DMS79 (cell line): ENCODE data around the gene SMCR8.
"Not testable (repeated sequence)": the region's sequence is repeated elsewhere in the genome, so short reads cannot be mapped to it uniquely, and the experiment has no call there.

ENCODE experiments used
- DNase-seq: peaks from one replicate; lab custom pipeline; 2025; lab: John Stamatoyannopoulos, UW

The SMCR8 gene

GRCh38 chr17:18318117-18318516 lies 3.0 kb downstream of the SMCR8 start:
- DNase-seq: no peak

- no peak for DNase-seq
Measured at GRCh38 chr17:18318771-18319450, 3.8 kb downstream of the SMCR8 start.

GRCh38 chr17:18319604-18320256 lies 4.6 kb downstream of the SMCR8 start:
- DNase-seq: no peak

GRCh38 chr17:18320301-18320700 lies 5.2 kb downstream of the SMCR8 start:
- DNase-seq: no peak

GRCh38 chr17:18321309-18321708 lies 6.2 kb downstream of the SMCR8 start:
- no peak for DNase-seq

- no peak for DNase-seq
Measured at GRCh38 chr17:18322522-18322921, 7.4 kb downstream of the SMCR8 start.

- no peak for DNase-seq
Measured at GRCh38 chr17:18323007-18323406, 7.9 kb downstream of the SMCR8 start.

- no peak for DNase-seq
Measured at GRCh38 chr17:18323507-18324139, 8.5 kb downstream of the SMCR8 start.

GRCh38 chr17:18324140-18325050 lies 9.3 kb downstream of the SMCR8 start:
- DNase-seq: no peak

GRCh38 chr17:18326039-18326438 lies 10.9 kb downstream of the SMCR8 start:
- no peak for DNase-seq

GRCh38 chr17:18326572-18326971 lies 11.5 kb downstream of the SMCR8 start:
- no peak for DNase-seq

- no peak for DNase-seq
Measured at GRCh38 chr17:18327093-18327492, 12.0 kb downstream of the SMCR8 start.

GRCh38 chr17:18327556-18327955 lies 12.5 kb downstream of the SMCR8 start:
- DNase-seq: no peak

- no peak for DNase-seq
Measured at GRCh38 chr17:18328643-18329204, 13.6 kb downstream of the SMCR8 start.

- DNase-seq: no peak
Measured at GRCh38 chr17:18331879-18332278, 16.8 kb downstream of the SMCR8 start.

GRCh38 chr17:18332909-18333489 lies 17.9 kb downstream of the SMCR8 start:
- DNase-seq: no peak

- not testable (repeated sequence) for DNase-seq
Measured at GRCh38 chr17:18338158-18338557, 23.1 kb downstream of the SMCR8 start.

GRCh38 chr17:18339933-18340332 lies 24.8 kb downstream of the SMCR8 start:
- no peak for DNase-seq

- DNase-seq: no peak
Measured at GRCh38 chr17:18344021-18344420, 28.9 kb downstream of the SMCR8 start.

- no peak for DNase-seq
Measured at GRCh38 chr17:18353541-18353940, 38.4 kb downstream of the SMCR8 start.

- no peak for DNase-seq
Measured at GRCh38 chr17:18356624-18357023, 41.5 kb downstream of the SMCR8 start.

- no peak for DNase-seq
Measured at GRCh38 chr17:18360518-18360917, 45.4 kb downstream of the SMCR8 start.
